Central memory CD8-positive, alpha-beta T cell (primary cell): Measurements from ENCODE around the gene NSUN3.
A peak's percentile ranks its signal among the peaks of the same experiment; 100 is the strongest.
"Not testable (repeated sequence)": the region's sequence is repeated elsewhere in the genome, so short reads cannot be mapped to it uniquely, and the experiment has no call there.

ENCODE experiments used
- ATAC-seq: fragments of 150-1000 bp; cut with Tn5 transposase; replicated peaks from 2 replicates; pipeline ENCODE4 v1.10.0; 2022; ENCODE audit warnings: mild to moderate bottlenecking, moderate FRiP score, moderate number of reproducible peaks; ENCODE audit not compliant: poor library complexity, severe bottlenecking; ENCODE audit errors: extremely low read depth
- DNase-seq, 2 donors: peaks; one replicate each; pipeline ENCODE4 v3.0.0; 2021; ENCODE audit warnings: low spot score in 2 of 2
- H3K27ac Mint-ChIP-seq: one replicate; pipeline ENCODE4 v1.8.0; 2022; ENCODE audit warnings: low read depth, mild to moderate bottlenecking, moderate library complexity, mixed read lengths
- H3K27me3 Mint-ChIP-seq: one replicate; pipeline ENCODE4 v1.8.0; 2022; ENCODE audit warnings: mixed read lengths
- H3K36me3 Mint-ChIP-seq: one replicate; pipeline ENCODE4 v1.8.0; 2022; ENCODE audit warnings: mild to moderate bottlenecking, moderate library complexity, mixed read lengths; ENCODE audit not compliant: insufficient read depth
- H3K4me1 Mint-ChIP-seq: one replicate; pipeline ENCODE4 v1.8.0; 2022; ENCODE audit warnings: mixed read lengths
- H3K4me3 Mint-ChIP-seq: one replicate; pipeline ENCODE4 v1.8.0; 2022; ENCODE audit warnings: mild to moderate bottlenecking, moderate library complexity, mixed read lengths
- H3K9me3 Mint-ChIP-seq: one replicate; pipeline ENCODE4 v1.8.0; 2022; ENCODE audit warnings: mixed read lengths

Gene NSUN3

GRCh38 chr3:94062513-94063404 lies at the start of gene NSUN3, which contains the start of gene DHFR2:
TSS of gene NSUN3 (plus strand) at chr3:94063061. CDS start at chr3:94063127, 66 bp downstream.
TSS of gene DHFR2 (minus strand) at chr3:94062916. CDS start at chr3:94061511, 1,405 bp downstream.
- Mint-ChIP-seq H3K27me3 (no peaks in the 10 kb centered on the region), H3K27ac (peak within 1 kb of the TSS; percentile 99), H3K4me1 (peaks cover 44% of the 10 kb centered on the region), H3K36me3 (peaks cover 21% of the 10 kb centered on the region), H3K9me3 (no peaks in the 10 kb centered on the region), H3K4me3 (peak within 1 kb of the TSS; percentile 96)
- DNase-seq (peak; percentile 78 to 79), ATAC-seq (peak; percentile 86)

DNA sequence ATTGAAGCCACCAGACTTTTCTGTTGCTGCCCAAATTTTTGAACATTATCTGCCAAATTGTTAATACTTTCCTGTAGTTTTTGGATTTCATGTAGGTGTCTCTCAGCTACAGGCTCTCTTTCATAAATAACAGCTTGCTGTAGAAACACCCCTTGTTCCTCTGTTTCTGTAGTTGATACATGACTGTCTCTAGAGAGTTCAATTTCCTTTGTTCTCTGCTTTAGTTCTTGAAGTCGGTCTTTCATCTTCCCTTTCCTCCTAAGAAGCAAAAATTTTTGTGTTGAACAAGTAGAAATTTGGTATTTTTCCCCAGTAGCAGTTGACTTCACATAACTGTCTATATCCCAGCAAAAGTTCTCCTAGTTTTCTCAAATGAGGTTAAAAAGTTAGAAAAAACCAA lies 47.8 kb upstream of the NSUN3 start:
- H3K27ac Mint-ChIP-seq: no peak overlapping the region
- H3K9me3 Mint-ChIP-seq: no peaks in the 10 kb centered on the region
- ATAC-seq (no peak), DNase-seq (no peak)
- H3K4me1 Mint-ChIP-seq: peaks cover 11% of the 10 kb centered on the region
- H3K4me3 Mint-ChIP-seq: no peak overlapping the region
- no peaks in the 10 kb centered on the region for H3K27me3 Mint-ChIP-seq
- no peaks in the 10 kb centered on the region for H3K36me3 Mint-ChIP-seq

- DNase-seq: no peak
- Mint-ChIP-seq H3K27me3 (no peaks in the 10 kb centered on the region), H3K9me3 (no peaks in the 10 kb centered on the region), H3K4me1 (peaks cover 5% of the 10 kb centered on the region), H3K4me3 (no peak overlapping the region), H3K36me3 (no peaks in the 10 kb centered on the region), H3K27ac (no peak overlapping the region)
- no peak for ATAC-seq
These were observed 43.2 kb upstream of the NSUN3 start for GRCh38 chr3:94019659-94020058.

- Mint-ChIP-seq H3K9me3 (no peaks in the 10 kb centered on the region), H3K4me1 (peaks cover 5% of the 10 kb centered on the region), H3K27me3 (no peaks in the 10 kb centered on the region), H3K27ac (no peak overlapping the region), H3K36me3 (no peaks in the 10 kb centered on the region), H3K4me3 (no peak overlapping the region)
- DNase-seq: no peak
- no peak for ATAC-seq
These were observed 42.6 kb upstream of the NSUN3 start for GRCh38 chr3:94020293-94020692.

DNA sequence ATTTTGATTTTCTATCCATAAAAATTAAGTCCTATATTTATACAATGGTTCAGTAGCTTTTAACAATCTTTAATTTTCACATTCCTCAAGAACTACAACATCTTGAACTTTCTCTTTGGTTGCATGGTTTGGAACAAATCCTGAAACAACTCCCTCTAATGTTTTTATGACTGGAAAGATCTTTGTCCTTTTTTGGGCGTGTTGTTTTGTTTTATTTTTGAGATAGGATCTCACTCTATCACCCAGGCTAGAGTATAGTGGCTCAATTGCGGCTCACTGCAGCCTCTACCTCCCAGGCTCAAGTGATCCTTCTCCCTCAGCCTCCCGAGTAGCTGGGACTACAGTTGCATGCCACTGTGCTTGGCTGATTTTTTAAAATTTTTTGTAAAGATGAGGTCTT lies 38.5 kb upstream of the NSUN3 start:
- Mint-ChIP-seq H3K27me3 (no peaks in the 10 kb centered on the region), H3K36me3 (no peaks in the 10 kb centered on the region), H3K4me1 (peaks cover 5% of the 10 kb centered on the region), H3K27ac (no peak overlapping the region), H3K9me3 (no peaks in the 10 kb centered on the region), H3K4me3 (no peak overlapping the region)
- ATAC-seq (no peak), DNase-seq (no peak)

DNA sequence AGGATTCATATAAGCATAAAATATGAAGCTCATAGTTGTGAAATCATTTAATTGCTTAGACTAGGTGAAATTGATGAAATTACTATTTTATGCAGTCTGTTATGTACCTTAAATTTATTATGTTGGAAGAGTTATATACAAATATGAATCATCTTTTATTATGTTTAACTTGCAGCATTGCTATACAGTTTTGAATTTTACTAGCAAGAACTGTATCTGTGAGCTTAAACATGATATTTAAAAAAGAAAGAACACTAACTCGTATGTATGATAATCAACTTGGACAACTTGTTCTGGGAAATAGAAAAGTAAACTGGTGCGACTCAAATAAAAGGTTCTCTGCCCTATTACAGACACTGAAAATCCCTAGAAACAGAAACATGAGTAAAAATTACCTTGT lies 36.2 kb upstream of the NSUN3 start:
- Mint-ChIP-seq H3K36me3 (no peaks in the 10 kb centered on the region), H3K9me3 (no peaks in the 10 kb centered on the region), H3K27me3 (no peaks in the 10 kb centered on the region), H3K4me3 (no peak overlapping the region), H3K27ac (no peak overlapping the region), H3K4me1 (no peaks in the 10 kb centered on the region)
- DNase-seq: no peak
- no peak for ATAC-seq

DNA sequence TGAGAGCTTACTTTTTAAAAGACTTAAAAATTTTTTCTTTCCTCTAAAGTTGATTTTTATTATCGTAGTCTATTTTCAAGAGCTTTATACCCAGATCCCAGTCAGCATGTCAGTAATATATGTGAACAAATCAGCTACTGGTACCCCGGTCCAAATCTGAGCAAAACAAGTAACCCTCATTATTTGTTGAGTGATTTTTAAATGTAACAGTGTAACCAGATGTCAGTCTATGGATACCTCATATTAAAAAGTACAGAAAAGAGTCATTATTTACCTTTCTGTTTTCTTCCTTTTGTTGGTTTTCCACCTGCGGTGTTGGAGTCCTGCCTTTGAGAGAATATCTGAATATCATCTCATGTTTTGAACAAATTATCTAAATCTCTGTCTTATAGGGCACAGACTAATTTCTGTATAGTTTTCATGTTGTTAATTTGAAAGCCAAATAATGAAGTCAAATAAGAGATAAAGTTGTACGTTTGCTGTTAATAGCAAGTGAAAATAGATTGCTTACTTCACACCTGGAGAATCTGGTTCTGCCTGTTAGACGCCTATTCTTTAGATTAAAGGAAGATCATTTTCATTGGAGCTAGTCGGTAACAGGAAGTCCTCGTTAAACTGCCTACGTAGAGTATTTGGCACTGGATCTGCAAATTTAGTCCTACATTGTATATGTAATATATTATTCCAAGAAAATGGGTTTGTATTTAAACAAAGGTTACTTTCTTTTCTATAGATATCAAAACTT lies 34.6 kb upstream of the NSUN3 start, which contains the start of gene STX19:
Gene STX19 (minus strand): TSS at position 505 of the 745 bp plus-strand sequence. CDS start 13,328 bp downstream, outside the sequence.
- Mint-ChIP-seq H3K27me3 (no peaks in the 10 kb centered on the region), H3K27ac (no peak within 1 kb of the TSS), H3K4me3 (no peak within 1 kb of the TSS), H3K36me3 (no peaks in the 10 kb centered on the region), H3K9me3 (no peaks in the 10 kb centered on the region), H3K4me1 (no peaks in the 10 kb centered on the region)
- DNase-seq: no peak
- ATAC-seq: no peak

DNA sequence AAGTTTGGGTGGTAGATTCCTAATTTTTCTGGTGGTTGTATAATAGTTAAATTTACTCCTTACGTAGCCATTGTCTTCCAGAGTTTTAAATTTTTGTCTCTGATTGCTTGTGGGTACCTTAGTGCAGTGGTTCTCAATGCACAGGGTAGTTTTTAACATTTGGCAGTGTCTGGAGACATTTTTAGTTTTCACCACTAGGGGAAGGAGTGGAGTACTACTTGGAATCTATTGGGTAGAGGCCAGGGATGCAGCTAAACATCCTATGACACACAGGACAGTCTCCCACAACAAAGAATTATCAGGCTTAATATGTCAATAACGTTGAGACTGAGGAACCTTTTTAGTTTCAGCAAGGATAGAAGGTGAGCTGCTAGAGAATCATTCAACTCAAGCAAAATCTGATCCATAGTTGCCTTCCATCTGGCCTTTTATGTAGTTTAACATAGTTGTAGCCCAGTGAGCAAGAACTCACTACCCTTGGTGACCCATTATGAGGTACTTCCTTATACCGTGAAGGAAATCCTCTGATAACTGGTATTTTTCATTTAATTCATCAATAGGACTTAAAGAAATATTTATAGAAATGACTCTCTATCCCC lies 25.9 kb upstream of the NSUN3 start:
- Mint-ChIP-seq H3K27ac (no peak overlapping the region), H3K4me3 (no peak overlapping the region), H3K4me1 (no peaks in the 10 kb centered on the region), H3K27me3 (no peaks in the 10 kb centered on the region), H3K9me3 (no peaks in the 10 kb centered on the region), H3K36me3 (peaks cover 7% of the 10 kb centered on the region)
- DNase-seq: no peak
- ATAC-seq: no peak

DNA sequence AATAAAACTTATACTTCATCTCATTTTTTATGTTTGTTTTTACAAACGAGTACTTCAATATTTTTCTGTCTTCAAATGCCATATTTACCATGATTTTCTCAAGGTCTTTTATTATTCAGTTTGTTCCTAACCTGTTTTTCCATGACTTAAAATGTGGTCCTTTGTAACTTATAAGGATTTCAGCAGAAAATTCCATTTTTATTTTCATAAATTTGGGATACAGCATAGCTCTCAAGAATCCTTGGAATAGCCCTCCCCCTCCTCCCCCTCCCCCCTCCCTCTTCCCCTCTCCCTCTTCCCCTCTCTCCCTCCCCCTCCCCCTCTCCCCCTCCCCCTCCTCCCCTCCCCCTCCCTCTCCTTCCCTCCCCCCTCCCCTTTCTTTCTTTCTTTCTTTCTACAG lies 19.6 kb upstream of the NSUN3 start:
- no peak for ATAC-seq
- Mint-ChIP-seq H3K9me3 (no peaks in the 10 kb centered on the region), H3K4me3 (no peak overlapping the region), H3K4me1 (no peaks in the 10 kb centered on the region), H3K27ac (peak overlapping the region; percentile 83), H3K36me3 (peaks cover 9% of the 10 kb centered on the region), H3K27me3 (no peaks in the 10 kb centered on the region)
- no peak for DNase-seq

GRCh38 chr3:94044100-94044936 lies 18.5 kb upstream of the NSUN3 start:
- peak overlapping the region; percentile 83 for H3K27ac Mint-ChIP-seq
- ATAC-seq, H3K4me3 Mint-ChIP-seq, H3K9me3 Mint-ChIP-seq, H3K27me3 Mint-ChIP-seq, H3K36me3 Mint-ChIP-seq, H3K4me1 Mint-ChIP-seq, DNase-seq: not testable (repeated sequence)

- DNase-seq (no peak), ATAC-seq (no peak)
- Mint-ChIP-seq H3K36me3 (peaks cover 8% of the 10 kb centered on the region), H3K9me3 (no peaks in the 10 kb centered on the region), H3K4me3 (no peak overlapping the region), H3K27me3 (no peaks in the 10 kb centered on the region), H3K4me1 (no peaks in the 10 kb centered on the region), H3K27ac (no peak overlapping the region)
These were observed 16.3 kb upstream of the NSUN3 start for GRCh38 chr3:94046533-94046932.

GRCh38 chr3:94049267-94049666 lies 13.6 kb upstream of the NSUN3 start:
- Mint-ChIP-seq H3K9me3 (no peaks in the 10 kb centered on the region), H3K36me3 (no peaks in the 10 kb centered on the region), H3K4me3 (no peak overlapping the region), H3K4me1 (no peaks in the 10 kb centered on the region), H3K27me3 (no peaks in the 10 kb centered on the region), H3K27ac (no peak overlapping the region)
- ATAC-seq (no peak), DNase-seq (no peak)
